Putamen (tissue), 1 donor: ENCODE results near the gene CKS1B.

Source experiments
- DNase-seq: peaks from one replicate; pipeline ENCODE4 v3.0.0-alpha.2; 2016; ENCODE audit warnings: low spot score

The CKS1B gene

GRCh38 chr1:154974102-154974807 is at the start of gene CKS1B:
CKS1B (plus strand) TSS chr1:154974681; CDS start chr1:154974746, 65 bp downstream.
- DNase-seq, result peak; percentile 100

- no peak for DNase-seq
These were observed 48.9 kb upstream of the CKS1B start for GRCh38 chr1:154925335-154926170.

GRCh38 chr1:154926201-154926600 is 48.3 kb upstream of the CKS1B start:
- DNase-seq, result no peak

- DNase-seq, result no peak
These were observed 42.5 kb upstream of the CKS1B start for GRCh38 chr1:154931940-154932487.

GRCh38 chr1:154934358-154934948 is 40.0 kb upstream of the CKS1B start:
- DNase-seq, result no peak

GRCh38 chr1:154935749-154936554 is 38.5 kb upstream of the CKS1B start:
- DNase-seq, result no peak

GRCh38 chr1:154936555-154937084 is 37.9 kb upstream of the CKS1B start, which contains the start of gene PMVK:
PMVK (minus strand) TSS chr1:154936719; CDS start chr1:154936685, 34 bp downstream.
- peak; percentile 98 for DNase-seq

- DNase-seq, result peak; percentile 95
These were observed 37.1 kb upstream of the CKS1B start for GRCh38 chr1:154937085-154937987.

GRCh38 chr1:154937988-154938386 is 36.5 kb upstream of the CKS1B start:
- no peak for DNase-seq

- DNase-seq, result no peak
These were observed 35.7 kb upstream of the CKS1B start for GRCh38 chr1:154938604-154939399.

GRCh38 chr1:154940213-154940560 is 34.3 kb upstream of the CKS1B start:
- no peak for DNase-seq

GRCh38 chr1:154940651-154941194 is 33.8 kb upstream of the CKS1B start:
- DNase-seq, result no peak

- DNase-seq, result no peak
These were observed 33.0 kb upstream of the CKS1B start for GRCh38 chr1:154941333-154942013.

GRCh38 chr1:154943649-154944400 is 30.7 kb upstream of the CKS1B start:
- no peak for DNase-seq

- no peak for DNase-seq
These were observed 29.9 kb upstream of the CKS1B start for GRCh38 chr1:154944401-154945159.

- no peak for DNase-seq
These were observed 29.1 kb upstream of the CKS1B start for GRCh38 chr1:154945160-154945961.
